GDM1 (cell line): ENCODE results near the gene EPHA2.

Experiments used
- DNase-seq: peaks from one replicate; lab custom pipeline; 2025; lab: John Stamatoyannopoulos, UW

Gene EPHA2

DNA sequence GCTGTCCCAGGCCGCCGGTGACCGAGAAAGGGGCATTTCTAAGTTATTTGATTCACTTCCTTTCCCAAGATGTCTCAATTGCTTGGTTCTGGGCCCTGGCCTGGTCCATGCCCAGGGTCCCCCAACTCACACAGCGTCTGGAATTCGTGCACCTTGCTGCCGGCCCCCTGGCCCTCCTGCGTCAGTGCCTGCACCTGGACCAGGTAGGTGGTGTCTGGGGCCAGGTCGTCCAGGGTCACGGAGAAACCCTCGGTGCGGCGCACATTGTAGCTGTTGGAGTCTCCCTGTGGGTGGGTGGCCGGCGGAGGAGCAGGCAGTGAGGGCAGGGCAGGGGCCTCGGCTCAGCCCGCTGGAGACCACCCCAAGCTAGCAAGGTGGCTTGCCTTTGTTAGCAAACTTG, 21.0 kb downstream of the EPHA2 start:
- no peak for DNase-seq

- no peak for DNase-seq
Observed at GRCh38 chr1:16134066-16134801, 21.6 kb downstream of the EPHA2 start.

- no peak for DNase-seq
Observed at GRCh38 chr1:16133007-16133961, 22.6 kb downstream of the EPHA2 start.

- no peak for DNase-seq
Observed at GRCh38 chr1:16132325-16132785, 23.5 kb downstream of the EPHA2 start.

GRCh38 chr1:16131636-16132324, 24.1 kb downstream of the EPHA2 start:
- DNase-seq: no peak

DNA sequence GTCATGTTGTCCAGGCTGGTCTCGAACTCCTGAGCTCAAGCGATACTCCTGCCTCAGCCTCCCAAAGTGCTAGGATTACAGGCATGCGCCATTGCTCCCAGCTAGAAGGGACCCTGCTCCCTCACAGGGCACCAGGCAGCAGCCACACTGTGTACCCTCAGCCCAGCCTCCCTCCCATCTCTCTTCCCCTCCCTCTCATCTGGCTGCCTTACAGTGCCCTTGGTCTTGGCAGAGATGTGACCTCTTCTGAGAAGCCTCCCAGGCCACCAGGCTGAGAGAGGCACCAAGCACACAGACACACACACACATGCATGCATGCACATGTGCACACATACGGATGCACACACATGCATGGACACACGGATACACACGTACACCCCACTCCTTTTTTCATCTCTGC, 25.0 kb downstream of the EPHA2 start:
- no peak for DNase-seq

DNA sequence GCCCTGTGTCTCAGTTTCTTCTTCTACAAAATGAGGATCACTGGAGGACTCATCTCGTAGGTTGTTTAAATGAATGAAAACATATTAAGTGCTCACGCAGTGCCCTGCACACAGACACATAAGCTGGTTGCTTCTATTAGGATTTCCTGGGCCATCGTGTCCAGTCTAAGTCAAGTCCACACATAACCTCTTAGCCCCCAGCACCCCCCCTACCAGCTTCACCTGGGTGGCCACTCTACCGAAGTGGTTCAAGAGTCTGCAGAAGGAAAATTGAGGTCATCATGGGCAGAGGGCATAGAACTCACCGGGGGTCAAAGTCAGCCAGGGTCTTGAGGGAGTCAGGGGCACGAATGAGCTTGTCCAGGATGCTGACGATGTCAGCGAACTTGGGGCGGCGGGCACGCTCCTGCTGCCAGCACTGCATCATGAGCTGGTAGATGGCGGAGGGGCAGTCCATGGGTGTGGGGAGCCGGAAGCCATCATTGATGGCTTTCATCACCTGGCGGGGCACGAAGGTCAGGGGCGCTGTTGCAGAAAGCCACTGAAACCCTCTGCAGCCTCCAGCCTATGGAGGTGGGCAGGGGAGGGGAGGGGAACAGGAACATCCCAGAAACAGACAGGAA, 25.8 kb downstream of the EPHA2 start:
- no peak for DNase-seq

DNA sequence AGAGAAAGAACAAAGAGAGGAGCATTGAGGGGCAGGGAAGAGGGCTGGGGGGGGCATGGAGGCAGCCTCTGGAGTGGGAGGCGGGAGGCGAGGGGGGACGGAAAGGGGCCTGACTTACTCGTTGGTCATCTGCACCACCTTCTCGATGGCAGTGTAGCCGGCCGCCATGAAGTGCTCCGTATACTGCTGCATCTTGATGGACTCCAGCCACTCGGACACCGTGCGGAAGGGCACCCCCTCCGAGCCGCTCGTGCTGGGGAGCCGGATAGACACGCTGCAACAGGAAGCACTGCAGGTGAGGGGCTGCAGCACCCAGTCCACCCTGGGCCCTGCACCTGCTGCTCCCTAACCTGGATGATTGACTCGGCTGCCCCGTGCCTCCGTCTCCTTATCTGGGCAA, 26.6 kb downstream of the EPHA2 start:
- no peak for DNase-seq

- no peak for DNase-seq
Observed at GRCh38 chr1:16128338-16128741, 27.5 kb downstream of the EPHA2 start.

- no peak for DNase-seq
Observed at GRCh38 chr1:16127676-16128337, 28.1 kb downstream of the EPHA2 start.

DNA sequence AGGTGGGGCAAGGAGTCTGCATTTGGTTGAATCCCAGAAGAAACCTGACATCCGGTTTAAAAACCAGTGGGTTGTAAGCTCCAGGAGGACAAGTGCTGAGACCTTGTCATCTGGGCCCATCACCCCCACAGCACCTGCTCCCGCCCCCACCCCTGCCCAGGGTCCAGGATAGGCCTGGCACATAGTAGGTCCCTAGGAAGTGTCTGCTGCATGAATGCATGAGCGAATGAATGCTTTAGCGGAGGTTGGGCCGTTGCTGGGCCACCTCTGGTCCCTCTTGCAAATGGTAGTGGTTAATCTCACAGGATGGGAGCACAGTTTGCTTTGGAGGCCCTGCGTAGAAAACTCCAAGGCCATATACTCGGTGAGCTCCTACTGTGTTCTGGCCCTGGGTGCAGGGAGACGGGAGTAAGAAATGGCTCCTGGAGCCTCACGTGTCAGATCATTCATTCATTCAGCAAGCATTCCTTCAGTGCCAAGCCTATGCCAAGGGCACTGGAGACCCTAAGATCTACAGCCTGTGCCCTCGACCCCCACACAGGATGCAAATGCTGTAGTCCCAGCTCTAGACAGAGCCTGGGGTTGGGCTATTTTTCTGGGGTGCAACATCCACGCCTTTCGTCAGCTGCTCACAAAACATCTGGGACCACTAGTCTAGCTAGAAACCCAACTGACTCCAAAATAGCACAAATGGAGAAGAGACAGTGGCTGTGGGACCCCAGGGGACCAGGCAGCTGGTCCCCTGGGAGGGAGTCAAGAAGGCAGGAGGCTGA, 28.9 kb downstream of the EPHA2 start:
- no peak for DNase-seq

GRCh38 chr1:16126160-16126559, 29.7 kb downstream of the EPHA2 start:
- no peak for DNase-seq

DNA sequence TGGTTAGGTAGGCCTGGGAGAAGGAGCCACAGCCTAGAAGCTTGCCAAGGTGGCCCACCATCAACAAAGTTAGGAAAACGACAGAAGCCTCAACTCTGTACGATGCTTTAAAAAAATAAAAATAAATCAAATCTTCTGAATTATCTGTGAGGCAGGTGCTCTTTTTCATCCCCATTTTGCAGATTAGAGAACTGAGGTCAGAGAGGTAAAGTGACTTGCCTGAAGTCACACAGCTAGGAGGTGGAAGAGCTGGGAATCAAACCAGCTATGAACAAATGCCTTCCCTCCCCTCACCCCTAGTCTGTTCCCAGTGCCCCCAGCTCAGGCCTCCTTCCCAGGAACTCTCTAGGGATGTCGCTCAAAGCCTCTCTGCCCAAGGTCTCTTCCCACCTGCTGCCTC, 30.4 kb downstream of the EPHA2 start:
- DNase-seq: no peak

DNA sequence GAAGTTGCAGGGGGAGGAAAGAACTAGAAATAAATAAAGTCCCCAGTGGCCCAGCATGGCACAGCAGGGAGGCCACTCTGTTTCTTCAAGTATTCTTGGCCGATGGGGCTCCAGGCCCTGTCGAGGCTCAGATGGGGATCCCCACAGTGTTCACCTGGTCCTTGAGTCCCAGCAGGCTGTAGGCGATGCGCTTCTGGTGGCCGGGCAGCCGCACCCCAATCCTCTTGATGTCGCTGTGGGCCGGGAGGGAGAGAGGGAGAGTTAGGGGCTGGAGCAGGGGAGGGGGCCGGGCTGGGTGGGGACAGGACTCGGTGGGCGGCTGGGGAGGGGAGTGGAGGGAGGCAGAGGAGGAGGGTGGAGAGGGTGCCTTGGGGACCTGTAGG, 30.8 kb downstream of the EPHA2 start:
- DNase-seq: no peak

- DNase-seq: no peak
Observed at GRCh38 chr1:16124377-16125087, 31.3 kb downstream of the EPHA2 start.

GRCh38 chr1:16122916-16123315, 33.0 kb downstream of the EPHA2 start:
- no peak for DNase-seq

GRCh38 chr1:16122350-16122881, 33.5 kb downstream of the EPHA2 start:
- no peak for DNase-seq

- DNase-seq: no peak
Observed at GRCh38 chr1:16120940-16121410, 34.9 kb downstream of the EPHA2 start.

DNA sequence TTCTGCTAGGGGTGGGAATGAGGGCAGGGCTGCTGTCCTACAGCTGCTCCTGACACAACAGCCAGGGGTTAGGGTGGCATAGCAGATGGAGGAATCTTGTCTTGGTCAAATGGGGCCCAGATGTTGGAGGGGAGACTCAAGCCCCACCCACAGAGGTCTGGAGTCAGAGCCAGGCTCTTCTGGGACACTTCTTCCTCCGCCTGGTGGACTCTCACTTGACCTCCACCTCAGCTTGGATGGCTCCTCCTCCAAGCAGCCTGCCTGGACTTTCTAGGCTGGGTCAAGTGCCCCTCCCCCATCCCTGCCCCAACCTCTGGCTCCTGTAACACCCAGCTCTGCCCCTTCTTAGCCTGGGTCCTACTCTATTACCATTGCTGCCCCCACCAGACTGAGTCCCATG, 35.5 kb downstream of the EPHA2 start:
- no peak for DNase-seq

DNA sequence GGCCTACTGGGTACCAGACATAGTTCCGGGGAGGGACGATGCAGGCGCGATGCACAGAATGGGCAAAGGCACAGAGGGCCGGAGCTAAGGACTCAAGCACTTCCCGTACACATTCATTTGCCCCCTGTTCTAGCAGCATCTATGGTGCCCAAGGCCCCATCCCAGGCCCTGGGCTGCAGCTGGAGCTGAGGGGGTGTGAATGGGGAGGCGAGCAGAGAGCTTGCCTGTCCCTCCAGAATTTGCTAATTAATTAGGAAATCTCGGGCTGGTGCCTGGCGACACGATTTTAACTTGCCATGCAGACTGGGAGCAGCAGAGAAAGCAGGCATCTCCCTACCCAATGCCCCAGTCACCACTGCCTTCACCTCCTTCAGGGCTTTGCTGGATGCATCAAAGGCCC, 35.9 kb downstream of the EPHA2 start:
- DNase-seq: no peak
